Stimulated activated effector memory CD8-positive, alpha-beta T cell treated with anti-CD3 and anti-CD28 coated beads, Interleukin-12 subunit alpha, Interleukin-12 subunit beta, amount 100 ng/mL, for 72 hours (primary cell): ENCODE results near the gene NR2F2.

Experiments used
- ATAC-seq: fragments of 150-1000 bp; cut with Tn5 transposase; 2 replicates; pipeline ENCODE4 v1.10.0; 2021
- DNase-seq, 2 donors: peaks; one replicate each; pipeline ENCODE4 v3.0.0; 2021 to 2022; ENCODE audit warnings: low spot score in 2 of 2
- H3K27ac Mint-ChIP-seq: one replicate; pipeline ENCODE4 v1.8.0; 2022; ENCODE audit warnings: mild to moderate bottlenecking, mixed read lengths
- H3K36me3 Mint-ChIP-seq: one replicate; pipeline ENCODE4 v1.8.0; 2022; ENCODE audit warnings: mild to moderate bottlenecking, mixed read lengths
- H3K4me1 Mint-ChIP-seq: one replicate; pipeline ENCODE4 v1.8.0; 2022; ENCODE audit warnings: mixed read lengths
- H3K4me3 Mint-ChIP-seq: one replicate; pipeline ENCODE4 v1.8.0; 2022; ENCODE audit warnings: mild to moderate bottlenecking, mixed read lengths
- H3K9me3 Mint-ChIP-seq: one replicate; pipeline ENCODE4 v1.8.0; 2022; ENCODE audit warnings: mixed read lengths

The NR2F2 gene

DNA sequence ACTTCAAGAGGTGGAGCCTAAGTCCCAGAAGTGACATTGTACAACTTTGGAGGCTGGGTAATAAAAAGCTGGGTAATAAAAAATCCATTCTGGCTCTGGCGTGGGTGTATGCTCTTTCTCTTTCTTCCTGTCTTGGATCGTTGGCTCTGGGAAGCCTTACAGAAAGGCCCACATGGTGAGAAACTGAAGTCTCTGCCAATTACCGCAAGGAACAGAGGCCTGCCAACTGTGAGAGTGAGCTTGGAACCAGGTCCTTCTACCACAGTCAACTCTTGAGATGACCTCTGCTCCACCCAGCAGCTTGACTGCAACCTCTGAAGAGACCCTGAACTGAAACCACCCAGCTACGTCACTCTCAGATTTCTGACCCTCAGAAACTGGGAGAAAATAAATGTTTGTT lies 51.0 kb downstream of the NR2F2 start:
- Mint-ChIP-seq H3K36me3 (no peaks in the 10 kb centered on the region), H3K27ac (no peak overlapping the region), H3K4me3 (no peak overlapping the region), H3K4me1 (no peaks in the 10 kb centered on the region), H3K9me3 (peaks cover 11% of the 10 kb centered on the region)
- DNase-seq = no peak
- ATAC-seq = no peak

DNA sequence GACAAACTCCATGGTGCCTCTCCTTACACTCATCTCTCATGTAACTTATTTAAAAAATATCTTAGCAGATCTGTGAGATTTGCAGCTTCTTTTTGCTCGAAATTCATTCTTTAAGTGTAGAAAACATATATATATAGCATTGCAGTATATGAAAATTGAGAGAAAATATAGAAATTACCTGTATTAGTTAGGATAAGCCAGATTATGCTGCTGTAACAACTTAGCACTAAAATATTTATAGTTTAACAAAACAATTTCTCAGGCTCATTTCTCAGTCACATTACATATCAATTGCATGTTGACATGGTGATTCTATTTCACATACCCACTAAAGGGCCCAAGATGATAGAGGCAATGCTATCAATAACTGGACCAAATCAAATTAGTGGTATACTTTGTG lies 54.7 kb downstream of the NR2F2 start:
- no peak overlapping the region for H3K27ac Mint-ChIP-seq
- no peaks in the 10 kb centered on the region for H3K4me1 Mint-ChIP-seq
- ATAC-seq = no peak
- DNase-seq = no peak
- H3K4me3 Mint-ChIP-seq = no peak overlapping the region
- peaks cover 9% of the 10 kb centered on the region for H3K9me3 Mint-ChIP-seq
- no peaks in the 10 kb centered on the region for H3K36me3 Mint-ChIP-seq

- DNase-seq (no peak), ATAC-seq (no peak)
- H3K9me3 Mint-ChIP-seq = peaks cover 9% of the 10 kb centered on the region
- H3K4me1 Mint-ChIP-seq = no peaks in the 10 kb centered on the region
- no peak overlapping the region for H3K27ac Mint-ChIP-seq
- H3K4me3 Mint-ChIP-seq = no peak overlapping the region
- no peaks in the 10 kb centered on the region for H3K36me3 Mint-ChIP-seq
These were observed 58.2 kb downstream of the NR2F2 start for GRCh38 chr15:96388673-96389072.
